Peyer's patch (tissue), 4 donors: Measurements from ENCODE around the gene CGNL1.

Source experiments
- CTCF ChIP-seq, 6 experiments: fragments of 450-650 bp in 4 of 6; fragments of 200-600 bp in 2 of 6; sonication (generic) in 1 of 6; IDR thresholded peaks; one replicate each; pipeline ENCODE4 v1.5.1; 2017 to 2019; ENCODE audit warnings: antibody characterized with exemption in 6 of 6, mild to moderate bottlenecking in 3 of 6, moderate library complexity in 1 of 6
- POLR2A ChIP-seq, 2 donors: fragments of 450-650 bp; IDR thresholded peaks; one replicate each; pipeline ENCODE4 v1.5.1; 2017; ENCODE audit warnings: antibody characterized with exemption in 2 of 2, mild to moderate bottlenecking in 2 of 2, moderate library complexity in 2 of 2

- TF ChIP-seq CTCF (IDR thresholded peaks at IDR 0.05) (no peak), POLR2A (IDR thresholded peaks at IDR 0.05) (no peak)
Observed at GRCh38 chr15:57445872-57446271, 69.6 kb downstream of the CGNL1 start.
